NCI-H128 (cell line): ENCODE data around the gene WDR7.

Experiments
- DNase-seq: peaks from one replicate; lab custom pipeline; 2025; ENCODE audit not compliant: unreplicated experiment; lab: John Stamatoyannopoulos, UW

The WDR7 gene

GRCh38 chr18:56984731-56985130 is 333.6 kb downstream of the WDR7 start:
- DNase-seq = no peak

GRCh38 chr18:56986829-56987228 is 335.7 kb downstream of the WDR7 start:
- DNase-seq = no peak

GRCh38 chr18:56987236-56987635 is 336.1 kb downstream of the WDR7 start:
- no peak for DNase-seq

GRCh38 chr18:56988022-56988421 is 336.9 kb downstream of the WDR7 start:
- DNase-seq = no peak

- no peak for DNase-seq
Measured at GRCh38 chr18:56990678-56991077, 339.5 kb downstream of the WDR7 start.

GRCh38 chr18:56992777-56993176 is 341.6 kb downstream of the WDR7 start:
- no peak for DNase-seq

- DNase-seq = no peak
Measured at GRCh38 chr18:56995579-56996188, 344.5 kb downstream of the WDR7 start.

GRCh38 chr18:56997200-56997599 is 346.0 kb downstream of the WDR7 start:
- DNase-seq = no peak

- DNase-seq = no peak
Measured at GRCh38 chr18:56999823-57000222, 348.7 kb downstream of the WDR7 start.

- DNase-seq = no peak
Measured at GRCh38 chr18:57002627-57003026, 351.5 kb downstream of the WDR7 start.

GRCh38 chr18:57003342-57003741 is 352.2 kb downstream of the WDR7 start:
- DNase-seq = no peak

- DNase-seq = no peak
Measured at GRCh38 chr18:57004366-57005121, 353.4 kb downstream of the WDR7 start.

GRCh38 chr18:57008001-57008686 is 357.0 kb downstream of the WDR7 start:
- no peak for DNase-seq

GRCh38 chr18:57009844-57010243 is 358.7 kb downstream of the WDR7 start:
- DNase-seq = no peak

- no peak for DNase-seq
Measured at GRCh38 chr18:57014772-57015413, 363.7 kb downstream of the WDR7 start.

- DNase-seq = no peak
Measured at GRCh38 chr18:57015451-57015850, 364.3 kb downstream of the WDR7 start.

GRCh38 chr18:57018845-57019244 is 367.7 kb downstream of the WDR7 start:
- no peak for DNase-seq

- DNase-seq = no peak
Measured at GRCh38 chr18:57022716-57023115, 371.6 kb downstream of the WDR7 start.

- DNase-seq = no peak
Measured at GRCh38 chr18:57023275-57023882, 372.2 kb downstream of the WDR7 start.

GRCh38 chr18:57025540-57025939 is 374.4 kb downstream of the WDR7 start:
- no peak for DNase-seq

- DNase-seq = no peak
Measured at GRCh38 chr18:57026316-57026715, 375.2 kb downstream of the WDR7 start.
